Esophagus squamous epithelium (tissue), 5 donors: ENCODE results near the gene PELO. TPM values are rescaled to one million over a fixed set of nuclear protein-coding genes. Genes with fewer than 3 reads are reported as not detected.

Experiments
- DNase-seq: peaks from one replicate; lab custom pipeline; 2025; lab: John Stamatoyannopoulos, UW
- H3K27ac ChIP-seq, 4 donors: fragments of 200-600 bp; sonication (generic); one replicate each; pipeline ENCODE4 v1.5.1; 2016 to 2019; ENCODE audit warnings: mild to moderate bottlenecking in 1 of 4
- H3K27me3 ChIP-seq, 4 donors: fragments of 200-600 bp; sonication (generic); 1 replicate in 3 of 4; 2 replicates in 1 of 4; pipeline versions ENCODE4 v1.5.1 to v1.6.0; 2017 to 2021; ENCODE audit warnings: antibody characterized with exemption in 1 of 4
- H3K36me3 ChIP-seq, 3 donors: fragments of 200-600 bp; sonication (generic); one replicate each; pipeline ENCODE4 v1.5.1; 2016 to 2019
- H3K4me1 ChIP-seq, 3 donors: fragments of 200-600 bp; sonication (generic); one replicate each; pipeline ENCODE4 v1.5.1; 2017 to 2019
- H3K4me3 ChIP-seq, 4 donors: fragments of 200-600 bp; sonication (generic); 1 replicate in 3 of 4; 2 replicates in 1 of 4; pipeline ENCODE4 v1.5.1; 2016 to 2019; ENCODE audit warnings: mild to moderate bottlenecking in 2 of 4, moderate library complexity in 1 of 4
- H3K9me3 ChIP-seq, 3 donors: fragments of 200-600 bp; sonication (generic); one replicate each; pipeline ENCODE4 v1.5.1; 2016 to 2019
- CTCF ChIP-seq, 6 experiments: fragments of 450-650 bp in 4 of 6; fragments of 200-600 bp in 2 of 6; sonication (generic) in 2 of 6; IDR thresholded peaks; one replicate each; pipeline ENCODE4 v1.5.1; 2016 to 2019; ENCODE audit warnings: antibody characterized with exemption in 6 of 6, mild to moderate bottlenecking in 4 of 6, moderate library complexity in 4 of 6
- POLR2A ChIP-seq, 4 donors: fragments of 450-650 bp; IDR thresholded peaks; one replicate each; pipeline ENCODE4 v1.6.1; 2017; ENCODE audit warnings: antibody characterized with exemption in 4 of 4, mild to moderate bottlenecking in 4 of 4, moderate library complexity in 3 of 4
- WGBS, 2 donors: methylation state at CpG; one replicate each; pipeline ENCODE4 v1.1.5; 2018; 5-methylcytosine and 5-hydroxymethylcytosine counted together
- intact Hi-C: fragments of 100-400 bp; cut with DNase I; formaldehyde crosslinking; loops from one replicate; pipeline ENCODE4 v1.15.0; 2022
- total RNA-seq, 4 donors: library from RNA; depleted of rRNA; stranded (reverse); fragments of >200 nt; gene quantifications; one replicate each; pipeline ENCODE4 v1.1.0, GENCODE V29; 2016
- donor health status: DM: yes; HTN: yes; CAD: no.

PELO gene
- total RNA-seq, 4 donors from 2014 or later: 10.4 to 25.6 (median 14.6) TPM

- H3K36me3 ChIP-seq: no peaks in the 10 kb centered on the region
- no peaks in the 10 kb centered on the region for H3K9me3 ChIP-seq
- intact Hi-C loops: no loop called here
- H3K27me3 ChIP-seq: no peaks in the 10 kb centered on the region
- no peak overlapping the region for H3K27ac ChIP-seq
- no peak for DNase-seq
- H3K4me1 ChIP-seq: no peaks in the 10 kb centered on the region
- no peak for TF ChIP-seq CTCF (IDR thresholded peaks at IDR 0.05)
- TF ChIP-seq POLR2A (IDR thresholded peaks at IDR 0.05): no peak
- H3K4me3 ChIP-seq: no peak overlapping the region
- WGBS, 2 donors: 35 to 57% methylated on average over 1 of the region's 1 CpG
Observed at GRCh38 chr5:52759331-52759730, 28.4 kb upstream of the PELO start.

- Histone ChIP-seq H3K27me3 (no peaks in the 10 kb centered on the region), H3K4me3 (no peak overlapping the region), H3K9me3 (no peaks in the 10 kb centered on the region), H3K27ac (no peak overlapping the region), H3K4me1 (no peaks in the 10 kb centered on the region), H3K36me3 (no peaks in the 10 kb centered on the region)
- intact Hi-C loops: no loop called here
- WGBS, 2 donors: 58 to 82% methylated on average over 1 of the region's 1 CpG
- TF ChIP-seq POLR2A (IDR thresholded peaks at IDR 0.05) (no peak), CTCF (IDR thresholded peaks at IDR 0.05) (no peak)
- no peak for DNase-seq
Observed at GRCh38 chr5:52760695-52761366, 26.9 kb upstream of the PELO start.

GRCh38 chr5:52767217-52767743, 20.4 kb upstream of the PELO start:
- Histone ChIP-seq H3K4me3 (no peak overlapping the region), H3K27me3 (no peaks in the 10 kb centered on the region), H3K27ac (no peak overlapping the region), H3K36me3 (no peaks in the 10 kb centered on the region), H3K9me3 (no peaks in the 10 kb centered on the region), H3K4me1 (no peaks in the 10 kb centered on the region)
- no peak for DNase-seq
- no peak for TF ChIP-seq POLR2A (IDR thresholded peaks at IDR 0.05)
- no peak for TF ChIP-seq CTCF (IDR thresholded peaks at IDR 0.05)
- intact Hi-C loops: no loop called here
- WGBS, 2 donors: 75 to 76% methylated on average over 2 of the region's 2 CpGs

- Histone ChIP-seq H3K9me3 (no peaks in the 10 kb centered on the region), H3K27me3 (no peaks in the 10 kb centered on the region), H3K4me1 (no peaks in the 10 kb centered on the region), H3K36me3 (no peaks in the 10 kb centered on the region), H3K27ac (no peak overlapping the region), H3K4me3 (no peak overlapping the region)
- TF ChIP-seq CTCF (IDR thresholded peaks at IDR 0.05) (no peak), POLR2A (IDR thresholded peaks at IDR 0.05) (no peak)
- DNase-seq: no peak
- 68 to 85% methylated on average over 1 of the region's 1 CpG for WGBS, 2 donors
- intact Hi-C loops: no loop called here
Observed at GRCh38 chr5:52767766-52768480, 19.8 kb upstream of the PELO start.

- Histone ChIP-seq H3K4me1 (no peaks in the 10 kb centered on the region), H3K27ac (no peak overlapping the region), H3K27me3 (no peaks in the 10 kb centered on the region), H3K4me3 (no peak overlapping the region), H3K9me3 (no peaks in the 10 kb centered on the region), H3K36me3 (no peaks in the 10 kb centered on the region)
- TF ChIP-seq POLR2A (IDR thresholded peaks at IDR 0.05) (no peak), CTCF (IDR thresholded peaks at IDR 0.05) (no peak)
- WGBS, 2 donors: 77 to 80% methylated on average over 5 of the region's 5 CpGs
- no peak for DNase-seq
- intact Hi-C loops: no loop called here
Observed at GRCh38 chr5:52769061-52769460, 18.7 kb upstream of the PELO start.
